ENCODE results near the gene BAG1. TPM values are rescaled to one million over a fixed set of nuclear protein-coding genes. Genes with fewer than 3 reads are reported as not detected.

The BAG1 gene
- total RNA-seq, 4 donors from 2014 or later: 122 to 220 (median 172) TPM

- WGBS, 2 donors: 67 to 77% methylated on average over 5 of the region's 5 CpGs
- H3K4me3 ChIP-seq (ENCODE audit: low read depth, poor library complexity, severe bottlenecking): no peak overlapping the region
- intact Hi-C loops (cut with DNase I; ENCODE audit: low total_unique reads): no loop called here
- TF ChIP-seq CTCF (IDR thresholded peaks at IDR 0.05) (no peak), POLR2A (IDR thresholded peaks at IDR 0.05) (no peak)
- DNase-seq (ENCODE audit: low spot score in 2 of 2): no peak
Measured at GRCh38 chr9:33241298-33241697, 23.2 kb downstream of the BAG1 start.

- TF ChIP-seq POLR2A (IDR thresholded peaks at IDR 0.05) (no peak), CTCF (IDR thresholded peaks at IDR 0.05) (no peak)
- intact Hi-C loops (cut with DNase I; ENCODE audit: low total_unique reads): no loop called here
- peak in 1 of 2 donors; percentile 81 for DNase-seq (ENCODE audit: low spot score in 2 of 2)
- H3K4me3 ChIP-seq (ENCODE audit: low read depth, poor library complexity, severe bottlenecking): no peak within 1 kb of the TSS
- 79 to 91% methylated on average over 7 of the region's 7 CpGs for WGBS, 2 donors
Measured at GRCh38 chr9:33239921-33240320, 24.6 kb downstream of the BAG1 start, which contains the start of gene SPINK4. Gene SPINK4, plus strand, starts transcription at chr9:33240167. Its CDS starts 42 bp downstream, at chr9:33240209.

GRCh38 chr9:33236571-33236970 lies 27.9 kb downstream of the BAG1 start:
- no peak for DNase-seq (ENCODE audit: low spot score in 2 of 2)
- no peak overlapping the region for H3K4me3 ChIP-seq (ENCODE audit: low read depth, poor library complexity, severe bottlenecking)
- intact Hi-C loops (cut with DNase I; ENCODE audit: low total_unique reads): no loop called here
- no peak for TF ChIP-seq CTCF (IDR thresholded peaks at IDR 0.05)
- TF ChIP-seq POLR2A (IDR thresholded peaks at IDR 0.05): no peak
- 68 to 77% methylated on average over 3 of the region's 3 CpGs for WGBS, 2 donors

- 57 to 62% methylated on average over 9 of the region's 9 CpGs for WGBS, 2 donors
- TF ChIP-seq CTCF (IDR thresholded peaks at IDR 0.05): no peak
- TF ChIP-seq POLR2A (IDR thresholded peaks at IDR 0.05): no peak
- intact Hi-C loops (cut with DNase I; ENCODE audit: low total_unique reads): no loop called here
- no peak for DNase-seq (ENCODE audit: low spot score in 2 of 2)
- no peak overlapping the region for H3K4me3 ChIP-seq (ENCODE audit: low read depth, poor library complexity, severe bottlenecking)
Measured at GRCh38 chr9:33234511-33235467, 29.7 kb downstream of the BAG1 start.

GRCh38 chr9:33233626-33234342 lies 30.7 kb downstream of the BAG1 start:
- TF ChIP-seq POLR2A (IDR thresholded peaks at IDR 0.05): no peak
- no peak for TF ChIP-seq CTCF (IDR thresholded peaks at IDR 0.05)
- no peak overlapping the region for H3K4me3 ChIP-seq (ENCODE audit: low read depth, poor library complexity, severe bottlenecking)
- intact Hi-C loops (cut with DNase I; ENCODE audit: low total_unique reads): no loop called here
- WGBS, 2 donors: 20% methylated on average over 1 of the region's 1 CpG; no CpG with 5 or more reads in 1 of the 2 donors
- peak; percentile 88 to 91 for DNase-seq (ENCODE audit: low spot score in 2 of 2)

Measured in lower leg skin (tissue), 4 donors.